ENCODE results near the gene ZHX3. TPM values are rescaled to one million over a fixed set of nuclear protein-coding genes. Genes with fewer than 3 reads are reported as not detected.

ZHX3 gene
- total RNA-seq, 2 experiments from 2014 or later, result 11.9 to 15.0 TPM

- peak; percentile 20 for DNase-seq
- no peaks in the 10 kb centered on the region for H3K27me3 Mint-ChIP-seq (ENCODE audit: low read depth)
- H3K4me1 Mint-ChIP-seq (ENCODE audit: low read depth), result peaks cover 15% of the 10 kb centered on the region
- no peaks in the 10 kb centered on the region for H3K9me3 Mint-ChIP-seq (ENCODE audit: insufficient read depth)
- ChIA-PET CTCF (interaction anchor here (0.9 kb wide), 1 partner anchor 11 kb away, joined by 3 read pairs; no protein-coding TSS in a partner anchor), POLR2A (no interaction called here)
- no peak for ATAC-seq
- no peak overlapping the region for H3K4me3 Mint-ChIP-seq
- H3K36me3 Mint-ChIP-seq (ENCODE audit: low read depth), result peaks cover 19% of the 10 kb centered on the region
- H3K27ac Mint-ChIP-seq, result no peak overlapping the region
Measured at GRCh38 chr20:41183391-41183790, 134.1 kb downstream of the ZHX3 start.

GRCh38 chr20:41182296-41183212 is 135.0 kb downstream of the ZHX3 start:
- Mint-ChIP-seq H3K4me3 (no peak overlapping the region), H3K36me3 (ENCODE audit: low read depth) (peaks cover 27% of the 10 kb centered on the region), H3K27ac (peak overlapping the region; percentile 17), H3K4me1 (ENCODE audit: low read depth) (peaks cover 15% of the 10 kb centered on the region), H3K9me3 (ENCODE audit: insufficient read depth) (no peaks in the 10 kb centered on the region), H3K27me3 (ENCODE audit: low read depth) (no peaks in the 10 kb centered on the region)
- ATAC-seq, result peak; percentile 39
- peak; percentile 22 for DNase-seq
- CTCF ChIA-PET, result interaction anchor here (1.0 to 2.3 kb wide), 2 partner anchors 10 to 157 kb away, joined by 4 to 7 read pairs; no protein-coding TSS in a partner anchor
- POLR2A ChIA-PET, result no interaction called here

- DNase-seq, result peak; percentile 18
- POLR2A ChIA-PET, result no interaction called here
Measured at GRCh38 chr20:41181567-41181966, 136.0 kb downstream of the ZHX3 start.

GRCh38 chr20:41180599-41181333 is 136.8 kb downstream of the ZHX3 start:
- H3K4me3 Mint-ChIP-seq, result no peak overlapping the region
- peak; percentile 17 for DNase-seq

More at GRCh38 chr20:41181567-41181966, 136.0 kb downstream of the ZHX3 start:
- Mint-ChIP-seq H3K9me3 (ENCODE audit: insufficient read depth) (no peaks in the 10 kb centered on the region), H3K27me3 (ENCODE audit: low read depth) (no peaks in the 10 kb centered on the region), H3K36me3 (ENCODE audit: low read depth) (peaks cover 32% of the 10 kb centered on the region), H3K4me1 (ENCODE audit: low read depth) (peaks cover 15% of the 10 kb centered on the region), H3K4me3 (no peak overlapping the region), H3K27ac (no peak overlapping the region)
- CTCF ChIA-PET, result interaction anchor here (1.0 to 2.3 kb wide), 2 partner anchors 9 to 158 kb away, joined by 4 to 7 read pairs; no protein-coding TSS in a partner anchor
- no peak for ATAC-seq

DNA sequence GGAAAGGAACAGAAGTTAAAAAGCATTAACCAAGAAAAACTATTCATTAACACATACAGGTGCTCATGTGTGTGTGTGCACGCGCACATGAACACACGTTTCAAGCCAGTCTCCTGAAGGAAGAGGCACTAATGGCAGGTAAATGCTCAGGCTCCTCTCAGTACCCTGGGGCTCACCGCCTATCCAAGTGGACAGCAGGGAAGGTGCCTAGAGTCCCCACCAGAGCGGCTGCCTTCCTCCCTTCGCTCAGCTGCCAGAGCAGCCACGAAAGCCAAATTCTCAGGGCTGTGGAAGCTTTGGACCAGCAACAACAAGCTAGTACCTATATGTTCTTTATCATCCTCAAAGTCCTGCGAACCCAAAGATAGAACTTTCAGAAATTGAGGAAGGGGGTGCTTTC is 137.6 kb downstream of the ZHX3 start:
- CTCF ChIA-PET, result interaction anchor here (1.0 kb wide), 1 partner anchor 9 kb away, joined by 3 read pairs; no protein-coding TSS in a partner anchor
- peak overlapping the region; percentile 45 for H3K27ac Mint-ChIP-seq

More at GRCh38 chr20:41180599-41181333, 136.8 kb downstream of the ZHX3 start:
- H3K27ac Mint-ChIP-seq, result peak overlapping the region; percentile 54
- ChIA-PET CTCF (interaction anchor here (1.0 to 2.3 kb wide), 2 partner anchors 8 to 10 kb away, joined by 3 to 7 read pairs; no protein-coding TSS in a partner anchor), POLR2A (interaction anchor here (1.6 kb wide), 1 partner anchor 22 kb away, joined by 4 read pairs; no protein-coding TSS in a partner anchor)
- no peaks in the 10 kb centered on the region for H3K27me3 Mint-ChIP-seq (ENCODE audit: low read depth)
- H3K9me3 Mint-ChIP-seq (ENCODE audit: insufficient read depth), result no peaks in the 10 kb centered on the region
- peaks cover 21% of the 10 kb centered on the region for H3K4me1 Mint-ChIP-seq (ENCODE audit: low read depth)
- ATAC-seq, result no peak
- H3K36me3 Mint-ChIP-seq (ENCODE audit: low read depth), result peaks cover 40% of the 10 kb centered on the region

DNA sequence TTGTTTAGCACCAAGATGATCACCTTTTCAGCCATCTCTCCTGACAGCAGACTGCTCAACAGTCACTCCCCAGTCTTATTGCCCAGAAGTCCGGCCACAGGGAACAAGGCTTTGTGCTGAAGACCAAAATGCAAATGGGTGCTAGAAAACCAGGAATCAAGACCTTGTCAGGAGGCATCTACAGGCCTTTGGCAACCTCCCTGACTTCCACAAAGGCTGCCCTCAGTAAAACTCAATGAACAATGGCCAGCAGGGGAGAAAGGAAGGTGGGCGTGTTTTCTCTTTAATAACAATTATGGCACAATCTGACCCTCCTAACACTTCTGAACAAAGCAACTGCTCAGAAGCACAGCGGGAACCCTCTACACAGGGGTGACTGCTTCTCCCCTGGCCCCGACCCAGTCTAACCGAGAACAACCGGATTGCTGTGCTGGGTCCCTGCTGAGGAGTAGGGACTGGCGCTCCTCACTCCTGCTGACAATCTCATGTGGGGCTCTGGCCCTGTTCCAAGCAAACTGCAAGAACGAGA is 138.6 kb downstream of the ZHX3 start:
- ATAC-seq, result no peak
- CTCF ChIA-PET, result no interaction called here
- Mint-ChIP-seq H3K27ac (peak overlapping the region; percentile 47), H3K27me3 (ENCODE audit: low read depth) (no peaks in the 10 kb centered on the region), H3K9me3 (ENCODE audit: insufficient read depth) (no peaks in the 10 kb centered on the region), H3K36me3 (ENCODE audit: low read depth) (peaks cover 57% of the 10 kb centered on the region), H3K4me1 (ENCODE audit: low read depth) (peaks cover 35% of the 10 kb centered on the region), H3K4me3 (no peak overlapping the region)
- POLR2A ChIA-PET, result no interaction called here
- peak; percentile 16 for DNase-seq

More for the DNA sequence above, 137.6 kb downstream of the ZHX3 start:
- Mint-ChIP-seq H3K4me3 (no peak overlapping the region), H3K9me3 (ENCODE audit: insufficient read depth) (no peaks in the 10 kb centered on the region), H3K27me3 (ENCODE audit: low read depth) (no peaks in the 10 kb centered on the region), H3K4me1 (ENCODE audit: low read depth) (peaks cover 28% of the 10 kb centered on the region), H3K36me3 (ENCODE audit: low read depth) (peaks cover 47% of the 10 kb centered on the region)
- POLR2A ChIA-PET, result interaction anchor here (1.6 kb wide), 1 partner anchor 22 kb away, joined by 4 read pairs; no protein-coding TSS in a partner anchor
- DNase-seq (no peak), ATAC-seq (no peak)

DNA sequence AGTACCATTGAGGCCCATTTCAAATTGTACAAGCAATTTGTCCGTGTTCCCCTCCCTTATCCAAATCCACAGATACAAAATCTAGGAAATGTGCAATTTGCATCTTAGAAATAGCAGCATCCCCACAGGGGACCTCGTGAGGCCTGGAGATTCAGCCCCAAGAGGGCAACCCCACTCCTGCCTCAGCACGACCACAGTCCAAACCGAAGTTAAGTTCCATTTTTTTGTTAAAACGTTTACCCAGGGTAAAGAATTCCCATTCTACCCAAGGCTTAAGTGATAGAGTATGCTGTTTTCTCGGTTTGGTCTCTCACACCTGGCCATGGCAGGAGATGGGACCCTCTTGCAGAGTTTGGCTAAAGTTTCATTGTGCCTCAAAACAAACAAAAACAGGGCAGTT is 139.0 kb downstream of the ZHX3 start:
- peak; percentile 16 for DNase-seq
- Mint-ChIP-seq H3K9me3 (ENCODE audit: insufficient read depth) (no peaks in the 10 kb centered on the region), H3K4me1 (ENCODE audit: low read depth) (peaks cover 39% of the 10 kb centered on the region), H3K36me3 (ENCODE audit: low read depth) (peaks cover 61% of the 10 kb centered on the region), H3K27ac (no peak overlapping the region), H3K27me3 (ENCODE audit: low read depth) (no peaks in the 10 kb centered on the region), H3K4me3 (no peak overlapping the region)
- ATAC-seq, result no peak
- CTCF ChIA-PET, result no interaction called here
- POLR2A ChIA-PET, result no interaction called here

DNA sequence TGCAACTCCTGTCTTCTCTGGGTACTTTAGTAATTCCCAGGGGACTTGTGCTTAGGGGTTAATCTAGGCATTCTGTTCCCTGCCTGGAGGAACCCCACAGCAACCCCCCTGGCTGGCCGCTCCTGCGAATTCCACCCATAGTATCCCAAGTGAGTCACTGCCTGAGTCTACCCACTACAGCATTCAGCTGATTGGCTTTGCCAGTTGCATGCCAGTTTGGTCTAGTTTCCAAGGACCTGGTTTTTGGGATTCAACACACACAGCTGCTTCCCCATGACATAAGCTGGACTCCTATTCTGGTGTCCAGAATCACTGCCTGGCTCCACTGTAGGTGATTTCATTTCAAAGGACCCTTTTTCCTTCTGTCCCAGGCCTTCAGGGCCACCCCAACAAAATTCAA is 139.9 kb downstream of the ZHX3 start:
- POLR2A ChIA-PET, result interaction anchor here (1.8 kb wide), 1 partner anchor 9 kb away, joined by 5 read pairs; no protein-coding TSS in a partner anchor

GRCh38 chr20:41176711-41177552 is 140.6 kb downstream of the ZHX3 start:
- no peaks in the 10 kb centered on the region for H3K9me3 Mint-ChIP-seq (ENCODE audit: insufficient read depth)
- ATAC-seq, result no peak
- peaks cover 44% of the 10 kb centered on the region for H3K4me1 Mint-ChIP-seq (ENCODE audit: low read depth)
- peak; percentile 20 for DNase-seq
- peak overlapping the region; percentile 55 for H3K27ac Mint-ChIP-seq
- H3K4me3 Mint-ChIP-seq, result no peak overlapping the region
- no peaks in the 10 kb centered on the region for H3K27me3 Mint-ChIP-seq (ENCODE audit: low read depth)
- CTCF ChIA-PET, result interaction anchor here (1.2 to 1.7 kb wide), 2 partner anchors 42 to 163 kb away, joined by 4 to 5 read pairs; no protein-coding TSS in a partner anchor
- POLR2A ChIA-PET, result interaction anchor here (1.8 kb wide), 1 partner anchor 10 kb away, joined by 5 read pairs; no protein-coding TSS in a partner anchor
- peaks cover 73% of the 10 kb centered on the region for H3K36me3 Mint-ChIP-seq (ENCODE audit: low read depth)

More for the DNA sequence above, 139.9 kb downstream of the ZHX3 start:
- Mint-ChIP-seq H3K4me1 (ENCODE audit: low read depth) (peaks cover 47% of the 10 kb centered on the region), H3K27me3 (ENCODE audit: low read depth) (no peaks in the 10 kb centered on the region), H3K4me3 (no peak overlapping the region), H3K9me3 (ENCODE audit: insufficient read depth) (no peaks in the 10 kb centered on the region), H3K27ac (peak overlapping the region; percentile 58), H3K36me3 (ENCODE audit: low read depth) (peaks cover 70% of the 10 kb centered on the region)
- DNase-seq (peak; percentile 16), ATAC-seq (no peak)
- CTCF ChIA-PET, result interaction anchor here (1.2 kb wide), 1 partner anchor 42 kb away, joined by 4 read pairs; no protein-coding TSS in a partner anchor

DNA sequence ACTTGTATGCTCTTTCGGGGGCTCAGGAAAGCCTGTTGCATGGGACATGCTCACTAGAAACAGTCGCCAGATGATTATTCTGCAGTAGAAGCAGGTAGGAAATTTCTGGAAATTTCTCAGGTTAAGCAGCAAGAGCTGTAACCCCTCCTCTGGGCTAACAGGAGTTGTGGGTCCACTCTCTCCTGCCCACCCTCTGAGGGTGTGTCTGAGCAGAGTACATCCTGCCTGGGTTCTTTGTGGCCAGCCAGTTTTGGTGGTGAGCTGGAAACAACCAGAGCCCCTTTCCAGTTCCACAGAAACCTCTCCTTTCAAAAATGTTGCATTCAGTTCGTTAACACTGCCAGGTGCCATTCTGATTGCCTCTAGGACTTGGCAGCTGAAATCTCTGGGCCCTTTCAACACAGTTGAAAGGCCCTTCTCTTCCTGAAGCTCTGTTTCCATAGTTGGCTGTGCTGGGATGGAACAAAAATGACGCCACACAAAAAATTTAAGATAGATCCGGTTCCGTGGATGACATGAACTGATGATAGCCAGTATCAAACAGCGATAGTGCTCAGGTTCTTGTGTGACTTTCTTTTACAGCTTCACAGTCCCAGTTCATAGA is 141.7 kb downstream of the ZHX3 start:
- peak; percentile 19 for DNase-seq
- H3K36me3 Mint-ChIP-seq (ENCODE audit: low read depth), result peaks cover 80% of the 10 kb centered on the region

More for the DNA sequence above, 141.7 kb downstream of the ZHX3 start:
- Mint-ChIP-seq H3K9me3 (ENCODE audit: insufficient read depth) (no peaks in the 10 kb centered on the region), H3K4me1 (ENCODE audit: low read depth) (peaks cover 42% of the 10 kb centered on the region), H3K27ac (peak overlapping the region; percentile 44), H3K4me3 (no peak overlapping the region), H3K27me3 (ENCODE audit: low read depth) (no peaks in the 10 kb centered on the region)
- POLR2A ChIA-PET, result interaction anchor here (0.8 to 1.8 kb wide), 2 partner anchors 11 to 19 kb away, joined by 4 to 5 read pairs; no protein-coding TSS in a partner anchor
- ATAC-seq, result no peak
- CTCF ChIA-PET, result interaction anchor here (1.1 to 1.7 kb wide), 2 partner anchors 41 to 164 kb away, joined by 3 to 5 read pairs; no protein-coding TSS in a partner anchor
